Activated CD4-positive, alpha-beta memory T cell treated with anti-CD3 and anti-CD28 coated beads, Interleukin-2, amount 10 ng/mL, durations not matched to agents 7 days and 5 days (primary cell): Measurements from ENCODE around the gene SST. TPM values are rescaled to one million over a fixed set of nuclear protein-coding genes. Genes with fewer than 3 reads are reported as not detected.
"Not testable (repeated sequence)": the region's sequence is repeated elsewhere in the genome, so short reads cannot be mapped to it uniquely, and the experiment has no call there.

ENCODE experiments used
- CTCF ChIA-PET: fragments of 350-600 bp; sonication (Branson Sonifier 250); formaldehyde crosslinking; loops from one replicate; lab custom pipeline; 2021; ENCODE audit warnings: antibody characterized with exemption, inconsistent platforms; lab: Charles Lee
- POLR2A ChIA-PET: fragments of 350-600 bp; sonication (Branson Sonifier 250); formaldehyde crosslinking; loops from one replicate; lab custom pipeline; 2021; ENCODE audit warnings: antibody characterized with exemption; lab: Charles Lee
- DNase-seq: peaks from one replicate; pipeline ENCODE4 v3.0.0-alpha.2; 2020
- H3K27ac Mint-ChIP-seq: one replicate; pipeline ENCODE4 v1.8.0; 2021; ENCODE audit warnings: mild to moderate bottlenecking, mixed read lengths
- H3K27me3 Mint-ChIP-seq: one replicate; pipeline ENCODE4 v1.8.0; 2021; ENCODE audit warnings: mixed read lengths
- H3K36me3 Mint-ChIP-seq: one replicate; pipeline ENCODE4 v1.8.0; 2021; ENCODE audit warnings: low read depth, mixed read lengths
- H3K4me1 Mint-ChIP-seq: one replicate; pipeline ENCODE4 v1.8.0; 2021; ENCODE audit warnings: mixed read lengths
- H3K4me3 Mint-ChIP-seq: one replicate; pipeline ENCODE4 v1.8.0; 2021; ENCODE audit warnings: mild to moderate bottlenecking, mixed read lengths
- H3K9me3 Mint-ChIP-seq: one replicate; pipeline ENCODE4 v1.8.0; 2021; ENCODE audit warnings: mixed read lengths
- total RNA-seq, 2 experiments: library from RNA; stranded (reverse); gene quantifications; one replicate each; pipeline ENCODE4 v1.2.3, GENCODE V29; 2021

The SST gene
- total RNA-seq, 2 experiments from 2014 or later = not detected

DNA sequence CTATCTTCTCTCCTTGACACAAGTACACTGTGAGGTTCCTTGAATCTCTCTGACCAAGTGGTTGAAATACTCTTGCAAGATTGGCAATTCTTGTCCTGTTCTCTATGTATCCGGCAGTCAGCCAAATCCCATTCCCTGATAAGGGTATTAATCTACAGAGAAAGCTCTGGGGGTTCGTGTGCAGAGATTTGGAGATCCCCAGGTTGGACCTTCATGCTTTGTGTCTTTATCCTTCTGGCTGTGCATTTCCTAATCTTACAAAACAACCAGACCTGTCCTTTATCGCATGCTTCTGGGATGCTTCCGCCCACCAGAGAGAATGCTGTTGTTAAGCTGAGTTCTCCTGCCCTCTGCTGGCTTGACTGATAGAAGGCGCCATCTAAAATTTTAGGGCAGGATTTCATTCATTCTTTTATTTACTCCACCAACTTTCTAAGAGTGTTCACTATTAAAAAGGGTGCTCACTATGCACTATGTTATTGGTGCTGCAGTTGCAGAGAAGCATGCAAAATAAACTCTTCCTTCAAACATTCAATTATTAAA, 8.6 kb upstream of the SST start:
- Mint-ChIP-seq H3K36me3 (no peaks in the 10 kb centered on the region), H3K4me1 (no peaks in the 10 kb centered on the region), H3K27me3 (peaks cover 58% of the 10 kb centered on the region), H3K27ac (no peak overlapping the region), H3K9me3 (no peaks in the 10 kb centered on the region), H3K4me3 (no peak overlapping the region)
- DNase-seq = peak; percentile 29
- ChIA-PET POLR2A (interaction anchor here (1.0 to 1.4 kb wide), 3 partner anchors 359 to 458 kb away, joined by 3 to 9 read pairs (median 3); no protein-coding TSS in a partner anchor), CTCF (interaction anchor here (0.6 to 7.8 kb wide), 39 partner anchors 9 to 1919 kb away, joined by 3 to 313 read pairs (median 5); partner anchors contain the start of genes RTP2, RTP4 and SST)

- no peak for DNase-seq
- Mint-ChIP-seq H3K36me3 (no peaks in the 10 kb centered on the region), H3K4me1 (no peaks in the 10 kb centered on the region), H3K4me3 (no peak overlapping the region), H3K27ac (no peak overlapping the region), H3K27me3 (peaks cover 54% of the 10 kb centered on the region), H3K9me3 (no peaks in the 10 kb centered on the region)
- ChIA-PET POLR2A (no interaction called here), CTCF (interaction anchor here (0.7 to 7.8 kb wide), 7 partner anchors 11 to 358 kb away, joined by 3 to 313 read pairs (median 3); no protein-coding TSS in a partner anchor)
These were observed 7.4 kb upstream of the SST start for GRCh38 chr3:187677604-187678003.

GRCh38 chr3:187673012-187673411, 2.8 kb upstream of the SST start:
- no peak for DNase-seq
- ChIA-PET POLR2A (no interaction called here), CTCF (interaction anchor here (1.2 kb wide), 1 partner anchor 352 kb away, joined by 3 read pairs; no protein-coding TSS in a partner anchor)
- no peaks in the 10 kb centered on the region for H3K4me1 Mint-ChIP-seq
- no peaks in the 10 kb centered on the region for H3K9me3 Mint-ChIP-seq
- no peak overlapping the region for H3K4me3 Mint-ChIP-seq
- peaks cover 64% of the 10 kb centered on the region for H3K27me3 Mint-ChIP-seq
- H3K27ac Mint-ChIP-seq = no peak overlapping the region
- H3K36me3 Mint-ChIP-seq = no peaks in the 10 kb centered on the region

DNA sequence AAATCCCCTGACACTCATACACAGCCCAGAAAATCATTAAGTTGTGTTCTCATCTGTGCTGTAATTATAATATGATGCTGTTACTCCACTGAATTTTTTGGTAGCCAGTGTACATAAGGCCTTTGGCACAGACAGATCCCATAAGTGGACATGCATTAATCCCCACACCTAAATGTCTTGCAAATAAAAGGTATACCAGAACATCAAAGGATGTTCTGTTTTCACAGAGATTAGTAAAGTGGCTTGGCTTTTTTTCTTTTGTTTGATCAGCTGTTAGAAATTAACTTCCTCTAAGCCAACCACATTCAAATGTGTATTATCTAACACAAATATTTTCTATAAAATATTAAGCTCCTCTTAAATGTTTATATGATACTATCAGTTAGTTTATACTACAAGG, 2.7 kb downstream of the SST start:
- POLR2A ChIA-PET = no interaction called here
- H3K9me3 Mint-ChIP-seq = no peaks in the 10 kb centered on the region
- no peaks in the 10 kb centered on the region for H3K4me1 Mint-ChIP-seq
- H3K36me3 Mint-ChIP-seq = no peaks in the 10 kb centered on the region
- CTCF ChIA-PET = interaction anchor here (3.2 to 4.0 kb wide), 2 partner anchors 12 to 348 kb away, joined by 12 to 30 read pairs; no protein-coding TSS in a partner anchor
- H3K27ac Mint-ChIP-seq = no peak overlapping the region
- peaks cover 63% of the 10 kb centered on the region for H3K27me3 Mint-ChIP-seq
- no peak for DNase-seq
- no peak overlapping the region for H3K4me3 Mint-ChIP-seq

- H3K36me3 Mint-ChIP-seq = no peaks in the 10 kb centered on the region
- ChIA-PET CTCF (interaction anchor here (2.6 kb wide), 1 partner anchor 14 kb away, joined by 12 read pairs; no protein-coding TSS in a partner anchor), POLR2A (no interaction called here)
- H3K4me1 Mint-ChIP-seq = no peaks in the 10 kb centered on the region
- H3K27ac Mint-ChIP-seq = no peak overlapping the region
- peaks cover 53% of the 10 kb centered on the region for H3K27me3 Mint-ChIP-seq
- H3K9me3 Mint-ChIP-seq = no peaks in the 10 kb centered on the region
- no peak for DNase-seq
- no peak overlapping the region for H3K4me3 Mint-ChIP-seq
These were observed 4.3 kb downstream of the SST start for GRCh38 chr3:187665764-187666402.

DNA sequence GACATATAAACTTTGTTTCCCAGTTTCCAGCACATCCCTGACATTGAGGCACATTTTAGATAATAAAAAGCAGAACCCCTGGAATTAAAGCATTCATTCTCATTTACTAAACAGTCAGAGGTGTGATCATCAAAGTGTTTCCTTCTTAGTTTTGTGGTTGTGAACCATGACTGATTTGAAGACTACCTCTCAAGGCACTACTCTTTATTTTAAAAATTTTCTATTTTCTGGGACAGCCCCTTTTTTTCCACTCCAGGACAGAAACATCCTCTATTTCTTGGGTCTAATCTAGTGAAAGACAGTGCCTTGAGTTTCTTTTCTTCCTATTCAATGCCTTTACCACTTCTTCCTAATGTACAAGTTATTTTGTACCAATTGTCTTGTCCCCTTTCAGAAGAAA, 5.2 kb downstream of the SST start:
- ChIA-PET CTCF (interaction anchor here (2.6 kb wide), 1 partner anchor 15 kb away, joined by 12 read pairs; no protein-coding TSS in a partner anchor), POLR2A (no interaction called here)
- peaks cover 48% of the 10 kb centered on the region for H3K27me3 Mint-ChIP-seq
- no peaks in the 10 kb centered on the region for H3K36me3 Mint-ChIP-seq
- no peak overlapping the region for H3K4me3 Mint-ChIP-seq
- DNase-seq = no peak
- H3K27ac Mint-ChIP-seq = no peak overlapping the region
- no peaks in the 10 kb centered on the region for H3K9me3 Mint-ChIP-seq
- no peaks in the 10 kb centered on the region for H3K4me1 Mint-ChIP-seq

GRCh38 chr3:187662848-187663409, 7.3 kb downstream of the SST start:
- Mint-ChIP-seq H3K36me3 (no peaks in the 10 kb centered on the region), H3K4me1 (no peaks in the 10 kb centered on the region), H3K9me3 (no peaks in the 10 kb centered on the region), H3K4me3 (no peak overlapping the region), H3K27me3 (peaks cover 40% of the 10 kb centered on the region), H3K27ac (no peak overlapping the region)
- no peak for DNase-seq
- CTCF ChIA-PET = interaction anchor here (1.2 to 3.5 kb wide), 3 partner anchors 16 to 344 kb away, joined by 7 to 13 read pairs (median 12); no protein-coding TSS in a partner anchor
- POLR2A ChIA-PET = no interaction called here

- Mint-ChIP-seq H3K9me3 (no peaks in the 10 kb centered on the region), H3K27me3 (peaks cover 34% of the 10 kb centered on the region), H3K4me3 (no peak overlapping the region), H3K36me3 (no peaks in the 10 kb centered on the region), H3K27ac (no peak overlapping the region), H3K4me1 (no peaks in the 10 kb centered on the region)
- DNase-seq = no peak
- ChIA-PET POLR2A (no interaction called here), CTCF (interaction anchor here (0.8 to 3.5 kb wide), 3 partner anchors 16 to 342 kb away, joined by 3 to 13 read pairs (median 5); no protein-coding TSS in a partner anchor)
These were observed 8.9 kb downstream of the SST start for GRCh38 chr3:187661267-187661666.

- no peaks in the 10 kb centered on the region for H3K36me3 Mint-ChIP-seq
- no peak overlapping the region for H3K27ac Mint-ChIP-seq
- no peak for DNase-seq
- ChIA-PET CTCF (interaction anchor here (1.4 kb wide), 1 partner anchor 28 kb away, joined by 3 read pairs; no protein-coding TSS in a partner anchor), POLR2A (no interaction called here)
- H3K9me3 Mint-ChIP-seq = no peaks in the 10 kb centered on the region
- H3K27me3 Mint-ChIP-seq = peaks cover 57% of the 10 kb centered on the region
- H3K4me3 Mint-ChIP-seq = no peak overlapping the region
- peaks cover 5% of the 10 kb centered on the region for H3K4me1 Mint-ChIP-seq
These were observed 18.9 kb downstream of the SST start for GRCh38 chr3:187651282-187651681.

GRCh38 chr3:187648177-187648576, 22.0 kb downstream of the SST start:
- ChIA-PET CTCF (no interaction called here), POLR2A (interaction anchor here (0.6 kb wide), 1 partner anchor 23 kb away, joined by 3 read pairs; no protein-coding TSS in a partner anchor)
- H3K27me3 Mint-ChIP-seq = peaks cover 41% of the 10 kb centered on the region
- no peaks in the 10 kb centered on the region for H3K9me3 Mint-ChIP-seq
- no peaks in the 10 kb centered on the region for H3K36me3 Mint-ChIP-seq
- no peak overlapping the region for H3K4me3 Mint-ChIP-seq
- no peak overlapping the region for H3K27ac Mint-ChIP-seq
- no peak for DNase-seq
- peaks cover 5% of the 10 kb centered on the region for H3K4me1 Mint-ChIP-seq

- H3K9me3 Mint-ChIP-seq = no peaks in the 10 kb centered on the region
- CTCF ChIA-PET = no interaction called here
- POLR2A ChIA-PET = interaction anchor here (0.6 kb wide), 1 partner anchor 24 kb away, joined by 3 read pairs; no protein-coding TSS in a partner anchor
- peaks cover 5% of the 10 kb centered on the region for H3K4me1 Mint-ChIP-seq
- peaks cover 34% of the 10 kb centered on the region for H3K27me3 Mint-ChIP-seq
- no peak overlapping the region for H3K27ac Mint-ChIP-seq
- H3K4me3 Mint-ChIP-seq = no peak overlapping the region
- no peak for DNase-seq
- no peaks in the 10 kb centered on the region for H3K36me3 Mint-ChIP-seq
These were observed 23.1 kb downstream of the SST start for GRCh38 chr3:187646906-187647660.

- H3K4me3 Mint-ChIP-seq, H3K9me3 Mint-ChIP-seq, DNase-seq, H3K36me3 Mint-ChIP-seq, POLR2A ChIA-PET, H3K27ac Mint-ChIP-seq, H3K4me1 Mint-ChIP-seq, CTCF ChIA-PET: not testable (repeated sequence)
- peaks cover 25% of the 10 kb centered on the region for H3K27me3 Mint-ChIP-seq
These were observed 24.8 kb downstream of the SST start for GRCh38 chr3:187645379-187645778.
